Placental pericyte (primary cell): ENCODE data around the gene RHOF. TPM values are rescaled to one million over a fixed set of nuclear protein-coding genes. Genes with fewer than 3 reads are reported as not detected.

Source experiments
- total RNA-seq: library from RNA; depleted of rRNA; stranded (reverse); fragments of >200 nt; gene quantifications from 2 replicates; pipeline ENCODE4 v1.2.3, GENCODE V29; 2012

The RHOF gene
- 9.6 and 9.9 TPM in 2 replicates for total RNA-seq

GRCh38 chr12:121793440-121793837 is at the start of gene RHOF:
Gene RHOF, minus strand, starts transcription at chr12:121793688. Its CDS starts 55 bp downstream, at chr12:121793633.

GRCh38 chr12:121803861-121804416 is 10.5 kb upstream of the RHOF start, which contains the start of gene SETD1B:
Gene SETD1B, plus strand, starts transcription at chr12:121804009. Its CDS starts 729 bp downstream, at chr12:121804738.

Other genes starting within 250 kb of the RHOF start
- gene KDM2B, start 212.7 kb downstream of the RHOF start, total RNA-seq, result 49.5 and 54.8 TPM in 2 replicates
- 19.0 and 20.2 TPM in 2 replicates for gene ORAI1, start 167.2 kb downstream of the RHOF start, total RNA-seq
- gene MORN3, start 124.0 kb downstream of the RHOF start, total RNA-seq, result 1.5 TPM in 1 of 2 replicates, not detected in the other
- gene TMEM120B, start 80.9 kb downstream of the RHOF start, total RNA-seq, result 14.4 and 21.9 TPM in 2 replicates
- 6.4 and 10.9 TPM in 2 replicates for gene SETD1B, start 10.3 kb upstream of the RHOF start, total RNA-seq
- 0.22 TPM in 1 of 2 replicates, not detected in the other for gene HPD, start 65.2 kb upstream of the RHOF start, total RNA-seq
- gene PSMD9, start 95.1 kb upstream of the RHOF start, total RNA-seq, result 65.3 and 93.0 TPM in 2 replicates
- 4.6 and 5.9 TPM in 2 replicates for gene CFAP251, start 124.9 kb upstream of the RHOF start, total RNA-seq
- gene BCL7A, start 228.2 kb upstream of the RHOF start, total RNA-seq, result 5.0 and 5.3 TPM in 2 replicates